MCF 10A (cell line): ENCODE measurements around the gene SRSF12. TPM values are rescaled to one million over a fixed set of nuclear protein-coding genes. Genes with fewer than 3 reads are reported as not detected.

Source experiments
- BruUV-seq: library from RNA; stranded (reverse); fragments of 400-500 nt; replicated peaks from 2 replicates; lab custom pipeline; 2021; lab: Mats Ljungman, UMichigan
- CTCF ChIA-PET: fragments of 300-600 bp; sonication (Branson Sonifier 250); formaldehyde crosslinking; extraction: SDS; loops from one replicate; lab custom pipeline; 2021; ENCODE audit warnings: antibody characterized with exemption, inconsistent platforms; lab: Yijun Ruan, JAX
- POLR2A ChIA-PET: fragments of 300-600, 350-650 bp; sonication (Branson Sonifier 250); formaldehyde crosslinking; extraction: SDS; loops from one replicate; lab custom pipeline; 2020; ENCODE audit warnings: antibody characterized with exemption, inconsistent platforms; lab: Yijun Ruan, JAX
- DNase-seq: peaks from one replicate; pipeline ENCODE4 v3.0.0-alpha.2; 2018; ENCODE audit not compliant: unreplicated experiment
- H3K27ac Mint-ChIP-seq: one replicate; pipeline ENCODE4 v1.8.0; 2022; ENCODE audit warnings: mild to moderate bottlenecking, low read depth, mixed read lengths; ENCODE audit not compliant: unreplicated experiment
- H3K27me3 Mint-ChIP-seq: one replicate; pipeline ENCODE4 v1.8.0; 2022; ENCODE audit warnings: mixed read lengths; ENCODE audit not compliant: insufficient read depth, unreplicated experiment
- H3K36me3 Mint-ChIP-seq: one replicate; pipeline ENCODE4 v1.8.0; 2022; ENCODE audit warnings: mild to moderate bottlenecking, moderate library complexity, mixed read lengths; ENCODE audit not compliant: insufficient read depth, unreplicated experiment
- H3K4me1 Mint-ChIP-seq: one replicate; pipeline ENCODE4 v1.8.0; 2022; ENCODE audit warnings: mixed read lengths; ENCODE audit not compliant: insufficient read depth, unreplicated experiment
- H3K4me3 Mint-ChIP-seq: one replicate; pipeline ENCODE4 v1.8.0; 2022; ENCODE audit warnings: mild to moderate bottlenecking, moderate library complexity, mixed read lengths; ENCODE audit not compliant: unreplicated experiment
- H3K9me3 Mint-ChIP-seq: one replicate; pipeline ENCODE4 v1.8.0; 2022; ENCODE audit warnings: mixed read lengths; ENCODE audit not compliant: unreplicated experiment
- intact Hi-C: fragments of 100-400 bp; cut with micrococcal nuclease; formaldehyde crosslinking; loops from 2 replicates; pipeline ENCODE4 v1.14.1; 2022
- total RNA-seq: library from RNA; stranded (reverse); gene quantifications from 2 replicates; pipeline ENCODE4 v1.2.3, GENCODE V29; 2022
- TF ChIP-seq, protein P1 (sequence below): fragments of 200-600 bp; IDR thresholded peaks from one replicate; pipeline ENCODE4 v1.8.0; 2022; ENCODE audit warnings: antibody characterized with exemption, mild to moderate bottlenecking; ENCODE audit not compliant: unreplicated experiment

SRSF12 gene
- total RNA-seq, 1 experiment from 2014 or later = 1.2 TPM

DNA sequence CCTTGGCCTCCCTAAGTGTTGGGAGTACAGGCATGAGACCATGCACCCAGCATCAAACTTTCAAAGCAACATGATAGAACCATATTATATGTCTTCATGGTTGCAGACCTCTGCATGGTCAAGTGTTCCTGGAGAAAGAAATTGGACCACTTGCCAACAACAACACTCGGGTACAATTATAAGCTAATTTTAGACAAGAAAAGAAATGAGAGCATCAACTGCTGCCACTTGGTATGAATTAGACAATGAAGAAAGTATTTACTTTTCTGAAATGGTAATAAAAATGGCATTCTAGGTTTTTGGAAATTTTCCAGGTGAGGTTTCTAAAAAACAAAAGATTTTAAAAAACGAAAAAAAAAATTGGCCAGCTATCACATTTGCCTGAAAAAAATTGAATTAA lies 20.3 kb upstream of the SRSF12 start:
- no peak overlapping the region for H3K27ac Mint-ChIP-seq
- TF ChIP-seq, protein P1, sequence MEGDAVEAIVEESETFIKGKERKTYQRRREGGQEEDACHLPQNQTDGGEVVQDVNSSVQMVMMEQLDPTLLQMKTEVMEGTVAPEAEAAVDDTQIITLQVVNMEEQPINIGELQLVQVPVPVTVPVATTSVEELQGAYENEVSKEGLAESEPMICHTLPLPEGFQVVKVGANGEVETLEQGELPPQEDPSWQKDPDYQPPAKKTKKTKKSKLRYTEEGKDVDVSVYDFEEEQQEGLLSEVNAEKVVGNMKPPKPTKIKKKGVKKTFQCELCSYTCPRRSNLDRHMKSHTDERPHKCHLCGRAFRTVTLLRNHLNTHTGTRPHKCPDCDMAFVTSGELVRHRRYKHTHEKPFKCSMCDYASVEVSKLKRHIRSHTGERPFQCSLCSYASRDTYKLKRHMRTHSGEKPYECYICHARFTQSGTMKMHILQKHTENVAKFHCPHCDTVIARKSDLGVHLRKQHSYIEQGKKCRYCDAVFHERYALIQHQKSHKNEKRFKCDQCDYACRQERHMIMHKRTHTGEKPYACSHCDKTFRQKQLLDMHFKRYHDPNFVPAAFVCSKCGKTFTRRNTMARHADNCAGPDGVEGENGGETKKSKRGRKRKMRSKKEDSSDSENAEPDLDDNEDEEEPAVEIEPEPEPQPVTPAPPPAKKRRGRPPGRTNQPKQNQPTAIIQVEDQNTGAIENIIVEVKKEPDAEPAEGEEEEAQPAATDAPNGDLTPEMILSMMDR = no peak
- ChIA-PET POLR2A (interaction anchor here (1.0 to 2.9 kb wide), 2 partner anchors 9 to 10 kb away, joined by 4 to 8 read pairs; partner anchors contain the start of gene PM20D2), CTCF (interaction anchor here (0.9 to 2.2 kb wide), 3 partner anchors 8 to 106 kb away, joined by 3 to 4 read pairs (median 3); no protein-coding TSS in a partner anchor)
- BruUV-seq = no TSS peak
- no peak overlapping the region for H3K4me3 Mint-ChIP-seq
- H3K9me3 Mint-ChIP-seq = no peaks in the 10 kb centered on the region
- DNase-seq = no peak
- no peaks in the 10 kb centered on the region for H3K27me3 Mint-ChIP-seq
- intact Hi-C loops = no loop called here
- H3K4me1 Mint-ChIP-seq = peaks cover 8% of the 10 kb centered on the region
- no peaks in the 10 kb centered on the region for H3K36me3 Mint-ChIP-seq

DNA sequence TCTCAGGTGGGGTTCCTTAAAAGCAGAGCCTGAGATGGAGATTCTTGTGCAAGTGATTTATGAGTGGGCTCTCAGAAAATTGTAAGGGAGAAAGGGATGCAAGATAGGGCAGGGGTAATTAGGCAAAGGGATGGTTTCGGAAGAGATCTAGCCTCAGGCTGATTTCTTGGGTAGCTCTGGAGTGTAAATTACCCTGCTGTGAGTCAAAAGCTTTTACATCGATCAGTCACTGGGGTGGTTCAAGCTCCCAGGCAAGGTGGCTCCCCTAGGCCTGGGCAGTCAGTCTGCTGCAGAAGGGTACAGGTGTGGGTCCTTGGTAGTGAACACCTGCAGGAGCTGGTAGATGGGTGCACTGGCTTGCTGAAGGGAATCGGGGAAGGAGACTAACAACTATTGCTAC lies 16.9 kb upstream of the SRSF12 start:
- no TSS peak for BruUV-seq
- Mint-ChIP-seq H3K27me3 (no peaks in the 10 kb centered on the region), H3K36me3 (no peaks in the 10 kb centered on the region), H3K27ac (no peak overlapping the region), H3K4me1 (peaks cover 6% of the 10 kb centered on the region), H3K9me3 (no peaks in the 10 kb centered on the region), H3K4me3 (no peak overlapping the region)
- DNase-seq = no peak
- POLR2A ChIA-PET = interaction anchor here (0.6 to 1.0 kb wide), 3 partner anchors 10 to 362 kb away, joined by 3 to 4 read pairs (median 4); no protein-coding TSS in a partner anchor
- CTCF ChIA-PET = interaction anchor here (0.5 to 1.4 kb wide), 4 partner anchors 12 to 1187 kb away, joined by 3 to 6 read pairs (median 4); no protein-coding TSS in a partner anchor
- intact Hi-C loops = no loop called here
- TF ChIP-seq, protein P1 = no peak

DNA sequence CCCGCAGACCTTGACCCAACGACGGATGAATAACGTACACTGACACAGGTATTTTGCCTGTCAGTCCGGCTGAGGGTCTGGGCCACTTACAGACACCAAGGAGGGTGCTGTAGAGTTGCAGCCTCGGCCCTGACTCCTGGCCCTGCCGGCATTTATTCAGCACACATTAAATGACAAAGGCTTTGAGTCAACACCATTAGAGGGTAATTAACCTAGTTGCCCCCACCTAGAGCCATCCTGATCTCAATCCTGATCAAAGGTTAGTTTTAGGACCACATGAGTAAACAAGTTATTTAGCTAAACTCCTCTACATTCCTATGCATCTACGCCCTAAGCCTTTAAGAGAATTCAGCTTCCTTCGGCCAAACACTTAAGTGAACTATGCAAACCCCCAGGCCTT lies 16.1 kb upstream of the SRSF12 start:
- Mint-ChIP-seq H3K4me1 (no peaks in the 10 kb centered on the region), H3K27ac (no peak overlapping the region), H3K9me3 (no peaks in the 10 kb centered on the region), H3K4me3 (no peak overlapping the region), H3K36me3 (no peaks in the 10 kb centered on the region), H3K27me3 (no peaks in the 10 kb centered on the region)
- no TSS peak for BruUV-seq
- POLR2A ChIA-PET = interaction anchor here (0.8 to 1.1 kb wide), 2 partner anchors 11 to 12 kb away, joined by 5 to 6 read pairs; partner anchors contain the start of gene PM20D2
- no peak for DNase-seq
- intact Hi-C loops = no loop called here
- TF ChIP-seq, protein P1 = no peak
- CTCF ChIA-PET = interaction anchor here (0.6 to 1.4 kb wide), 4 partner anchors 11 to 1186 kb away, joined by 3 to 6 read pairs (median 4); no protein-coding TSS in a partner anchor

DNA sequence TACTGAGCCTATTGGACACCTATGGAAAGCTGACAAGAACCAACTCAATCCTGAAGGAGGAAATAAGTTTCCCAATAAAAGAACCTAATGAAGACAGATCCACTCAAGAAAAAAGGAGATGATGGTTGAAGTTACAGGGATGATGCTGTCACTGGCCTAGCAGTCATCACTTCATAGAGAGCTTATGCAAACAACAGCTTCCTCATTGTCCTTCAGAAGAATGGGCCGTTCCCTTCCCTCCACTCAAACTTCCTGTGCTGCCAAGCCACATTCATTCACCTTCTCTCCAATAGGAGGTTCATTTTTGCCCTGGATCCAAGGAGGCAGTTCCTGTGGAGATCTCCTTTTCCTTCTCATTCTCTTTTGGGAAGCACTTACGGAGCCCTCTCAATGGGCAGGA lies 14.2 kb upstream of the SRSF12 start:
- Mint-ChIP-seq H3K27ac (no peak overlapping the region), H3K4me3 (no peak overlapping the region), H3K36me3 (no peaks in the 10 kb centered on the region), H3K4me1 (no peaks in the 10 kb centered on the region), H3K27me3 (no peaks in the 10 kb centered on the region), H3K9me3 (peaks cover 7% of the 10 kb centered on the region)
- BruUV-seq = no TSS peak
- TF ChIP-seq, protein P1 = no peak
- intact Hi-C loops = no loop called here
- no peak for DNase-seq
- ChIA-PET POLR2A (no interaction called here), CTCF (no interaction called here)
